ENCODE measurements around the gene MCF2L2.
"Not testable (repeated sequence)": the region's sequence is repeated elsewhere in the genome, so short reads cannot be mapped to it uniquely, and the experiment has no call there.

The MCF2L2 gene

GRCh38 chr3:183394150-183394549, 34.3 kb downstream of the MCF2L2 start:
- no peak for DNase-seq

GRCh38 chr3:183393625-183394024, 34.8 kb downstream of the MCF2L2 start:
- DNase-seq = no peak

GRCh38 chr3:183392186-183393034, 36.0 kb downstream of the MCF2L2 start:
- peak; percentile 55 for DNase-seq

- DNase-seq = no peak
These were observed 37.0 kb downstream of the MCF2L2 start for GRCh38 chr3:183391460-183391859.

- DNase-seq = no peak
These were observed 37.6 kb downstream of the MCF2L2 start for GRCh38 chr3:183390844-183391243.

- DNase-seq = no peak
These were observed 40.1 kb downstream of the MCF2L2 start for GRCh38 chr3:183388213-183388895.

- DNase-seq = no peak
These were observed 40.6 kb downstream of the MCF2L2 start for GRCh38 chr3:183387797-183388196.

- DNase-seq = no peak
These were observed 41.8 kb downstream of the MCF2L2 start for GRCh38 chr3:183386651-183387050.

GRCh38 chr3:183385698-183386613, 42.5 kb downstream of the MCF2L2 start:
- DNase-seq = peak; percentile 82

GRCh38 chr3:183381673-183382072, 46.7 kb downstream of the MCF2L2 start:
- DNase-seq = no peak

GRCh38 chr3:183381179-183381578, 47.2 kb downstream of the MCF2L2 start:
- DNase-seq = peak; percentile 88

GRCh38 chr3:183378951-183379350, 49.5 kb downstream of the MCF2L2 start:
- peak; percentile 81 for DNase-seq

GRCh38 chr3:183378545-183378944, 49.9 kb downstream of the MCF2L2 start:
- no peak for DNase-seq

GRCh38 chr3:183378008-183378407, 50.4 kb downstream of the MCF2L2 start:
- peak; percentile 97 for DNase-seq

- DNase-seq = peak; percentile 97
These were observed 51.0 kb downstream of the MCF2L2 start for GRCh38 chr3:183377307-183377959.

- DNase-seq = no peak
These were observed 52.6 kb downstream of the MCF2L2 start for GRCh38 chr3:183375787-183376186.

- DNase-seq = no peak
These were observed 53.1 kb downstream of the MCF2L2 start for GRCh38 chr3:183375337-183375736.

- DNase-seq = no peak
These were observed 55.5 kb downstream of the MCF2L2 start for GRCh38 chr3:183372911-183373310.

- not testable (repeated sequence) for DNase-seq
These were observed 56.8 kb downstream of the MCF2L2 start for GRCh38 chr3:183371600-183371968.

- DNase-seq = no peak
These were observed 58.0 kb downstream of the MCF2L2 start for GRCh38 chr3:183370391-183370790.

- no peak for DNase-seq
These were observed 58.8 kb downstream of the MCF2L2 start for GRCh38 chr3:183369627-183370026.

GRCh38 chr3:183369117-183369516, 59.3 kb downstream of the MCF2L2 start:
- no peak for DNase-seq

Measured in NCI-H510A treated with DMSO at 0.1 percent for 48 hours (cell line).